Iris pigment epithelial cell (primary cell): ENCODE measurements around the gene PRR35.

Source experiments
- DNase-seq: peaks from one replicate; pipeline ENCODE4 v3.0.0-alpha.2; 2011; ENCODE audit warnings: low read depth

PRR35 gene

GRCh38 chr16:528111-529011, 31.8 kb upstream of the PRR35 start:
- DNase-seq, result peak; percentile 73

GRCh38 chr16:529012-529575, 31.1 kb upstream of the PRR35 start:
- no peak for DNase-seq

- DNase-seq, result no peak
Observed at GRCh38 chr16:530111-530817, 29.9 kb upstream of the PRR35 start.

GRCh38 chr16:531494-532125, 28.6 kb upstream of the PRR35 start:
- DNase-seq, result no peak

GRCh38 chr16:533391-534123, 26.6 kb upstream of the PRR35 start:
- DNase-seq, result no peak

GRCh38 chr16:534135-534534, 26.1 kb upstream of the PRR35 start:
- no peak for DNase-seq

- DNase-seq, result no peak
Observed at GRCh38 chr16:534856-535445, 25.2 kb upstream of the PRR35 start.

- DNase-seq, result peak; percentile 49
Observed at GRCh38 chr16:535446-536405, 24.5 kb upstream of the PRR35 start.

GRCh38 chr16:536746-537145, 23.4 kb upstream of the PRR35 start:
- no peak for DNase-seq

- DNase-seq, result no peak
Observed at GRCh38 chr16:537415-538335, 22.5 kb upstream of the PRR35 start.

GRCh38 chr16:539901-540530, 20.2 kb upstream of the PRR35 start:
- peak; percentile 85 for DNase-seq

- DNase-seq, result no peak
Observed at GRCh38 chr16:540645-541340, 19.4 kb upstream of the PRR35 start.

- DNase-seq, result no peak
Observed at GRCh38 chr16:543301-544164, 16.7 kb upstream of the PRR35 start.

GRCh38 chr16:544517-544916, 15.7 kb upstream of the PRR35 start:
- DNase-seq, result no peak

GRCh38 chr16:546909-547770, 13.1 kb upstream of the PRR35 start:
- no peak for DNase-seq

- DNase-seq, result no peak
Observed at GRCh38 chr16:548586-548985, 11.6 kb upstream of the PRR35 start.
